Neural cell (in vitro differentiated cells): ENCODE measurements around the gene SLC16A8. TPM values are rescaled to one million over a fixed set of nuclear protein-coding genes. Genes with fewer than 3 reads are reported as not detected.

Experiments
- H2AFZ ChIP-seq: fragments of 200-600, 300-800 bp; sonication (generic), shearing (Covaris generic); 2 replicates; pipeline ENCODE4 v1.6.0; 2014; ENCODE audit warnings: low read depth, mild to moderate bottlenecking, antibody characterized with exemption, low read length, moderate library complexity
- H3F3A ChIP-seq: fragments of 200-600 bp; shearing (Covaris generic); 2 replicates; pipeline ENCODE4 v1.6.1; 2016; ENCODE audit warnings: mild to moderate bottlenecking, moderate library complexity, mixed read lengths, antibody characterized with exemption, low read length; ENCODE audit not compliant: insufficient read depth, poor library complexity, severe bottlenecking
- H3K27ac ChIP-seq: fragments of 200-600, 300-800 bp; sonication (generic), shearing (Covaris generic); 2 replicates; pipeline ENCODE4 v1.5.1; 2014; ENCODE audit warnings: mild to moderate bottlenecking, low read length, moderate library complexity
- H3K27me3 ChIP-seq: fragments of 300-800, 200-600 bp; sonication (generic), shearing (Covaris generic); 2 replicates; pipeline ENCODE4 v1.6.0; 2014; ENCODE audit warnings: mild to moderate bottlenecking, low read depth, low read length, moderate library complexity; ENCODE audit not compliant: insufficient read depth
- H3K36me3 ChIP-seq: fragments of 300-800, 200-600 bp; sonication (generic), shearing (Covaris generic); 2 replicates; pipeline ENCODE4 v1.5.1; 2014; ENCODE audit warnings: mild to moderate bottlenecking, antibody characterized with exemption, low read length, moderate library complexity; ENCODE audit not compliant: insufficient read depth
- H3K4me2 ChIP-seq: fragments of 300-800, 200-600 bp; sonication (generic), shearing (Covaris generic); 2 replicates; pipeline ENCODE4 v1.6.0; 2014; ENCODE audit warnings: mild to moderate bottlenecking, low read length
- H3K4me3 ChIP-seq: fragments of 300-800, 200-600 bp; sonication (generic), shearing (Covaris generic); 2 replicates; pipeline ENCODE4 v1.5.1; 2014; ENCODE audit warnings: mild to moderate bottlenecking, low read length, moderate library complexity
- H3K79me2 ChIP-seq: fragments of 200-600 bp; shearing (Covaris generic); replicated peaks from 2 replicates; pipeline ENCODE4 v1.6.0; 2014; ENCODE audit warnings: mild to moderate bottlenecking, low read length, moderate library complexity; ENCODE audit not compliant: insufficient read depth
- H3K9ac ChIP-seq: fragments of 300-800, 200-600 bp; sonication (generic), shearing (Covaris generic); 2 replicates; pipeline ENCODE4 v1.6.1; 2016; ENCODE audit warnings: mild to moderate bottlenecking, low read length, mixed read lengths
- H3K9me2 ChIP-seq: fragments of 200-600 bp; shearing (Covaris generic); 2 replicates; pipeline ENCODE4 v1.6.1; 2016; ENCODE audit warnings: mild to moderate bottlenecking, low read length, mixed read lengths; ENCODE audit not compliant: insufficient read depth
- H3K9me3 ChIP-seq: fragments of 200-600, 300-800 bp; sonication (generic), shearing (Covaris generic); 2 replicates; pipeline ENCODE4 v1.6.1; 2016; ENCODE audit warnings: mild to moderate bottlenecking, mixed run types, low read length, moderate library complexity, mixed read lengths
- H4K20me1 ChIP-seq: fragments of 200-600 bp; shearing (Covaris generic); 2 replicates; pipeline ENCODE4 v1.6.1; 2016; ENCODE audit warnings: mild to moderate bottlenecking, mixed run types; ENCODE audit not compliant: insufficient read depth
- EP300 ChIP-seq: fragments of 450-650 bp; conservative IDR thresholded peaks from 2 replicates; pipeline ENCODE4 v1.6.1; 2014; ENCODE audit warnings: antibody characterized with exemption, mild to moderate bottlenecking, moderate library complexity; ENCODE audit not compliant: poor library complexity, severe bottlenecking
- EZH2 ChIP-seq: fragments of 200-600, 300-800 bp; shearing (Covaris generic), sonication (generic); IDR thresholded peaks from 2 replicates; pipeline ENCODE4 v1.6.1; 2014; ENCODE audit warnings: antibody characterized with exemption, low read length, borderline replicate concordance, mild to moderate bottlenecking; ENCODE audit not compliant: insufficient read depth, poor library complexity, severe bottlenecking
- MXI1 ChIP-seq: fragments of 450-650 bp; conservative IDR thresholded peaks from 2 replicates; pipeline ENCODE4 v1.6.1; 2014; ENCODE audit warnings: antibody characterized with exemption, mild to moderate bottlenecking; ENCODE audit not compliant: poor library complexity, severe bottlenecking
- POLR2AphosphoS5 ChIP-seq: IDR thresholded peaks from 2 replicates; pipeline ENCODE4 v1.6.1; 2012
- RAD21 ChIP-seq: fragments of 450-650 bp; conservative IDR thresholded peaks from 2 replicates; pipeline ENCODE4 v1.6.1; 2014; ENCODE audit warnings: antibody characterized with exemption, mild to moderate bottlenecking, moderate library complexity
- SMC3 ChIP-seq: fragments of 450-650 bp; conservative IDR thresholded peaks from 2 replicates; pipeline ENCODE4 v1.6.1; 2014; ENCODE audit warnings: antibody characterized with exemption, mild to moderate bottlenecking, moderate library complexity; ENCODE audit not compliant: poor library complexity
- TAF1 ChIP-seq: IDR thresholded peaks from 2 replicates; pipeline ENCODE4 v1.6.1; 2012; ENCODE audit warnings: low read depth
- polyA plus RNA-seq: library from polyadenylated mRNA; depleted of rRNA; stranded (reverse); fragments of >200 nt; gene quantifications from 2 replicates; pipeline ENCODE4 v1.2.3, GENCODE V29; 2014
- TF ChIP-seq, protein P1 (sequence below): IDR thresholded peaks from 2 replicates; pipeline ENCODE4 v1.6.1; 2012; ENCODE audit warnings: borderline replicate concordance
- TF ChIP-seq, protein P2 (sequence below): fragments of 450-650 bp; IDR thresholded peaks from 2 replicates; pipeline ENCODE4 v1.5.1; 2014; ENCODE audit warnings: antibody characterized with exemption, mild to moderate bottlenecking, moderate library complexity; ENCODE audit not compliant: poor library complexity, severe bottlenecking

Gene SLC16A8
- polyA plus RNA-seq, 1 donor from 2014 or later = not detected

DNA sequence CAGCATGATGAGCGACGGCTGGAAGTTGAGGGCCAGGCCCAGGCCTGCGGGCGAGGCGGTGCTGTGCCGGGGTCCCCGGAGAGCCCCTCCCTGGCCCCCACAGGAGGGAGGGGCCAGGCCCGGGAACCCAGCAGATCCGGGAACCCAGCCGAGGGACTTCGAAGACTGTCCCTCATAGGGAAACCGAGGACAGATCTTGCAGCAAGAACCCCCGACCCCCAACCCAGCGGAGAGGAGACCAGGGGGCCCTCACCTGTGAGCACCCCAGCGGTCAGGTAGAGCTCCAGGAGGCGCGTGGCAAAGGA is 2.4 kb downstream of the SLC16A8 start:
- Histone ChIP-seq H3F3A (no peaks in the 10 kb centered on the region), H3K4me2 (no peak overlapping the region), H3K9ac (no peak overlapping the region), H3K27ac (no peak overlapping the region), H3K4me3 (peak overlapping the region; percentile 35), H3K27me3 (peaks cover 16% of the 10 kb centered on the region), H4K20me1 (no peaks in the 10 kb centered on the region), H3K9me2 (no peaks in the 10 kb centered on the region), H2AFZ (no peak overlapping the region), H3K9me3 (no peaks in the 10 kb centered on the region), H3K79me2 (no peaks in the 10 kb centered on the region), H3K36me3 (no peaks in the 10 kb centered on the region)
- TF ChIP-seq POLR2AphosphoS5 (no peak), SMC3 (no peak), TAF1 (no peak), EP300 (no peak), MXI1 (no peak), RAD21 (no peak), EZH2 (no peak)
- TF ChIP-seq, protein P1, sequence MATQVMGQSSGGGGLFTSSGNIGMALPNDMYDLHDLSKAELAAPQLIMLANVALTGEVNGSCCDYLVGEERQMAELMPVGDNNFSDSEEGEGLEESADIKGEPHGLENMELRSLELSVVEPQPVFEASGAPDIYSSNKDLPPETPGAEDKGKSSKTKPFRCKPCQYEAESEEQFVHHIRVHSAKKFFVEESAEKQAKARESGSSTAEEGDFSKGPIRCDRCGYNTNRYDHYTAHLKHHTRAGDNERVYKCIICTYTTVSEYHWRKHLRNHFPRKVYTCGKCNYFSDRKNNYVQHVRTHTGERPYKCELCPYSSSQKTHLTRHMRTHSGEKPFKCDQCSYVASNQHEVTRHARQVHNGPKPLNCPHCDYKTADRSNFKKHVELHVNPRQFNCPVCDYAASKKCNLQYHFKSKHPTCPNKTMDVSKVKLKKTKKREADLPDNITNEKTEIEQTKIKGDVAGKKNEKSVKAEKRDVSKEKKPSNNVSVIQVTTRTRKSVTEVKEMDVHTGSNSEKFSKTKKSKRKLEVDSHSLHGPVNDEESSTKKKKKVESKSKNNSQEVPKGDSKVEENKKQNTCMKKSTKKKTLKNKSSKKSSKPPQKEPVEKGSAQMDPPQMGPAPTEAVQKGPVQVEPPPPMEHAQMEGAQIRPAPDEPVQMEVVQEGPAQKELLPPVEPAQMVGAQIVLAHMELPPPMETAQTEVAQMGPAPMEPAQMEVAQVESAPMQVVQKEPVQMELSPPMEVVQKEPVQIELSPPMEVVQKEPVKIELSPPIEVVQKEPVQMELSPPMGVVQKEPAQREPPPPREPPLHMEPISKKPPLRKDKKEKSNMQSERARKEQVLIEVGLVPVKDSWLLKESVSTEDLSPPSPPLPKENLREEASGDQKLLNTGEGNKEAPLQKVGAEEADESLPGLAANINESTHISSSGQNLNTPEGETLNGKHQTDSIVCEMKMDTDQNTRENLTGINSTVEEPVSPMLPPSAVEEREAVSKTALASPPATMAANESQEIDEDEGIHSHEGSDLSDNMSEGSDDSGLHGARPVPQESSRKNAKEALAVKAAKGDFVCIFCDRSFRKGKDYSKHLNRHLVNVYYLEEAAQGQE = no peak
- TF ChIP-seq, protein P2, sequence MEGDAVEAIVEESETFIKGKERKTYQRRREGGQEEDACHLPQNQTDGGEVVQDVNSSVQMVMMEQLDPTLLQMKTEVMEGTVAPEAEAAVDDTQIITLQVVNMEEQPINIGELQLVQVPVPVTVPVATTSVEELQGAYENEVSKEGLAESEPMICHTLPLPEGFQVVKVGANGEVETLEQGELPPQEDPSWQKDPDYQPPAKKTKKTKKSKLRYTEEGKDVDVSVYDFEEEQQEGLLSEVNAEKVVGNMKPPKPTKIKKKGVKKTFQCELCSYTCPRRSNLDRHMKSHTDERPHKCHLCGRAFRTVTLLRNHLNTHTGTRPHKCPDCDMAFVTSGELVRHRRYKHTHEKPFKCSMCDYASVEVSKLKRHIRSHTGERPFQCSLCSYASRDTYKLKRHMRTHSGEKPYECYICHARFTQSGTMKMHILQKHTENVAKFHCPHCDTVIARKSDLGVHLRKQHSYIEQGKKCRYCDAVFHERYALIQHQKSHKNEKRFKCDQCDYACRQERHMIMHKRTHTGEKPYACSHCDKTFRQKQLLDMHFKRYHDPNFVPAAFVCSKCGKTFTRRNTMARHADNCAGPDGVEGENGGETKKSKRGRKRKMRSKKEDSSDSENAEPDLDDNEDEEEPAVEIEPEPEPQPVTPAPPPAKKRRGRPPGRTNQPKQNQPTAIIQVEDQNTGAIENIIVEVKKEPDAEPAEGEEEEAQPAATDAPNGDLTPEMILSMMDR = no peak

DNA sequence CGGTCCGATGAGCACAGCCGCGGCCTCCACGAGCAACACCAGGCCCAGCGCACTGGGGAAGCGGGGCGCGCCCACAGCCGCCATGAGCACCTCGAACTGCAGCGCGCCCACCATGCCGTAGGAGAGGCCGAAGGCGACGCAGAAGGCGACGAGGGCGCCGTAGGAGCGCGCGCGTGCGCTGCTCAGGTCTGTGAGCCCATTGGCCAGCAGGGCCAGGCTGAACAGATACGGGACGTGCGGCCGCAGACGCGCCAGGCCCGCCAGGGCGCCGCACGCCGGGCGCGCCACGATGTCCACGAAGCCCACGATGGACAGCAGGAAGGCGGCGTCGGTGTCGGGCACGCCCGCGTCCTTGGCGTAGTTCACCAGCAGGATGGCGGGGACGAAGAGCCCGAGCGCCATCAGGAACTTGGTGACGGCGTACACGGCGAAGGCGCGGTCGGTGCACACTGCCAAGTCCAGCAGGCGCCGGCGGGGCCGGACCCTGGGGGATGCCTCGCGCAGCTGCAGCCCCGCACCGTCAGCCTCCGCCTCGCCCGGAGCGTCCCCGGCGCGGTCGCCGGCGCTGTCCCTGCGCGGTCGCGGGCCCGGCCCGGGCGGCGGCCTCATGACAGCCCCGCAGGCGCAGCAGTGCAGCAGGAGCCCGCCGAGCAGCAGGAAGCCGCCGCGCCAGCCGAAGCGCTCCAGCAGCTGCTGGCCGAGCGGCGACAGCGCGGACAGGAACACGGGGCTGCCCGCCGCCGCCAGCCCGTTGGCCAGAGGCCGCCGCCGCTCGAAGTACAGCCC is 2.9 kb downstream of the SLC16A8 start:
- Histone ChIP-seq H3K9me2 (no peaks in the 10 kb centered on the region), H3K27ac (no peak overlapping the region), H3K9me3 (no peaks in the 10 kb centered on the region), H3K79me2 (no peaks in the 10 kb centered on the region), H3K4me2 (no peak overlapping the region), H3K36me3 (no peaks in the 10 kb centered on the region), H4K20me1 (no peaks in the 10 kb centered on the region), H3K9ac (no peak overlapping the region), H3F3A (no peaks in the 10 kb centered on the region), H2AFZ (no peak overlapping the region), H3K27me3 (peaks cover 16% of the 10 kb centered on the region), H3K4me3 (peak overlapping the region; percentile 46)
- TF ChIP-seq MXI1 (no peak), SMC3 (no peak), EP300 (no peak)
